ENCODE data around the gene ADSS1.
A peak's percentile ranks its signal among the peaks of the same experiment; 100 is the strongest.

The ADSS1 gene

DNA sequence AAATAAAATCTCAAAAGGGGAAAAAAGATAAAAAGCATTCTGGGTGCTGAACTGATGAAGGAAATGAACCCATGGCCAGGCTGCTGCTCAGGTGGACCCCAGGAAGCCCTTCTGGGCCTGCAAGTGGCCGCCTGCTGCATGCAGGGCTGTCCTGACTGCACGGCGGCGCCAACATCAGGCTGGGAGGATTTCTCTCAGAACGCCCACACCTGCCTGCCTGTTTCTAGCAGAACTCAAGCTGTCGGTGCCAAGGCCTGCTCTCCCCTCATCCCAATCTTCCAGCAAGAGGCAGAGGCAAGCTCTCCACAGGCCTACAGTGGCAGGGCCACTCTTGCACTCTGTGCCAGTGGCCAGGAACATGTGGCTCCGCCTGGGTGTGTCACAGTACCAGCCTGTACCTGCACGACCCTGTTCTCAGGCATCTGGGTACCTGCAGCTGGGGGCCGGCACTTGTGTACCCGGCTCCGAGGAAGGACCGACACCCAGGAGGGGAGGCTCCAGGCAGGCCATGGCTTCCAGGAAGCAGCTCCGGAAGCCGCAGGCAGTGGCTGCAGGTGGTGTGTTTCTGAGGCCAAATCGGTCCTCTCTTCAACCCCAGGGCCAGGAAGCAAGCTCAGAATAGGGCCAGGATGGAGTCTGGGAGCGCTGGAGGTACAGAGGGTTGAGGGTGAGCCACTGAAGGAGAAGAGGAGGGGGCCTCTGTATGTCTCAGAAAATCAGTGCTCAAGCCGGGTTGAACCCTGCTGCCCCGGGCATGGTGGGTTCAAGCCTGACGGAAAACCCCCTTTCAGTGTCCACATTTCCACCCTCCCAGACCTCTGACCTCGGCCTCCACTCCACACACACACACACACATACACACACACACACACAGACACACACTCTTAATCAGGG, 37.2 kb upstream of the ADSS1 start:
- DNase-seq = no peak

DNA sequence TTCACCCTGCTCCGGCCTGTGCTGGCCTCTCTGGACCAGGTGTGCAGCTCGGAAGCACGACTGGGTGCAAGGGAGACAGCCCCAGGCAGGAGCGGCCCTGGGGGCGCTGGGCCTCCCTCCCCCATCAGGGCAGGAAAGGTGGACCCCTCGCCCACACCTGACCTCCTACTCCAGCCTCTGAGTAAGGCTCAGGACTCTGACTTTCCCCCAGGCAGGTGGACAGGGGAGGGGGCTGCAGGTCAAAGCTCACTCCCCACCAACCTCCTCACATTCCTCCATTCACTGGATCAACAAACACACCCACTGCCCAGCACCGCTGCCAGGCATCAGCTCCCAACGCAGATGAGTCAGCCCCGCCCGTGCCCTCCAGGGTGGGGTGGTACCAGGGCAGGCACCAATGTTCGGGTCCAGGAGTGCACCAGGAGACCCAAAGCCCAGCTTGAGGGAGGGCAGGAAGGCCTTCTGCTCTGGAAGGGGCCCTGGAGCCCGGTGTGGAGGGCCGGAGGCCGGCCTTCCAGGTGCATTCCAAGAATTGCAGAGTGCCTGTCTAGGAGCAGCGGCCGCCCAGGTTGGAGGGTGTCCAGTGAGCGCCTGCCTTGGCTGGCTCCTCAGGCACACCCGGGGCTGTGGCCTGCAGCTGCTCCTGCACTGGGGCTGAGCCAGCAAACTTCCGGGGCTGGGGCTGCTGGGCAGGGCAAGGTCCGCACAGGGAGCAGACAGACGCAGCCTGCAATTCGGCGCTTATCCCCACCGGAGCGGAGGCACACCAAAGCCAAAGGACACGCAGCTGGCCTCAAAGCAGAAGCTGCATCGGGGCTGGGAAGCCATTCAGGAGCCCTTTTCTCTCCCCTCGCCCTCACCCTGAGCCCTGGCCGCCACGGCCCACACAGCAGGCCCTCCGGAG, 36.2 kb upstream of the ADSS1 start:
- DNase-seq = peak in 21 of 51 donors; percentile 22 to 73 (median 47)

DNA sequence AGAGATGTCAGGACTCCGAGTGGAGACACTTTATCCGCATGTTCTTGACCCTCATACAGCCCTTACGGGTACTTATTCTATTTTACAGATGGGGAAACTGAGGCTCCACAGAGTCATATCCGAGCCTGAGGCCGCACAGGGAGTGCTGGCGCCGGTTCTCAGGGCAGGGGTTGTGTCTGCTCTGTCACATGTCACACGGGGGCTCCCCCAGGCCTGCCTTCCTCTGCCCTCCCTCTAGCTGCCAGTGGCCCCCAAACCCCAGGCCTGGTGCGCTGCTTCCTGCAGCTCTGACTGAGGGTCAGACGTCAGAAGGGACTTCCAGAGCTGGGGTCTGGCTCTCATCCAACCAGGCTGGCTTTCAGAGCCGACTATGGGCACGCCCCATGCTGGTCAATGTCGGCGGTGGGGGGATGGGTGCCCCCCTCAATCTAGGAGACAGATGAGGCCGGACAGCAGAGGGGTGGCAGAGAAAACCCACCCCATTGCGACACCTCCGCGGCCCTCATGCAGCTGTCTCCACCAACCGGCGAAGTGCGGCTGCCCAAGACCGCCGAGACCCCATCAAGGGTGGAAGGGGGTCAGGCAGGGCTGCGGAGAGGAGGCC, 35.4 kb upstream of the ADSS1 start:
- DNase-seq = no peak

DNA sequence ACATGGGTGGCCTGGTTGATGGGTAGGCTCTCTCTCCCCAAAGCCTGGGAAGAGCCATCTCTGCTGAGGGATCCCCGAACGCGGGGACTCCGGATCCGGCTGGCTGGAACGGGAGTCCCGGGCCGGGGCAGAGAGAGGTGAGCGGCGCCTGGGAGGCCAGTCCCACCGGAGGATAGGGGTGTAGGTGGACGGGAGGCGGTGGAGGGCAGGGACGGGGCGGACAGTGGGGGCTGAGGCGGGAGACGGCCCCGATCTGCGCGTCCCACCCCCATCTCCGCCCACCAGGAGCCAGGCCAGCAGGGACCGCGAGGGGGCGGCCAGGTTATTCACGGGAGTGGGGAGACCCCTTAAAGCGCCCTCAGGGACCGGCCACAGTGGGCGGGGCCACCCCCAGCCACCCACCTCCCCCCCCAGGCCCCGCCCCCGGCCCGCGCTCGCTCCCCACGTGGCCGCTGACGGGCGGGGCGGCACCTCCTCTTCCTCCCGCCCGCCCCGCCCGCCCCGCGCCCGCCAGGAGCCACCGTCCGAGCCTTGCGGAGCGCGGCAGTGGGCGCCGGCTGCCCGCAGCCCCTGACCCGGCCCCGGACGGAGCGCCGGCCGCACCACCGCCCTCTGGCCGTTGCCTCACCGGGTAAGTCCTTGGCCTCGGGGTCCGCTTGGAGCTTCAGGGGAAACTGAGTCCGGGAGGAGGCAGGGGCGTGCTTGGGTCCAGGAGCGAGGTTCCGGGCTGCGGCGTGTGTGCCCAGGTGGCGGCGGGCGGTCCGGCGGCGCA, 34.7 kb upstream of the ADSS1 start, which contains the start of gene INF2:
Gene INF2, plus strand, starts transcription at position 510 of the 772 bp plus-strand sequence. CDS start 11,748 bp downstream, outside the sequence.
- peak in 27 of 51 donors; percentile 26 to 82 (median 52) for DNase-seq

DNA sequence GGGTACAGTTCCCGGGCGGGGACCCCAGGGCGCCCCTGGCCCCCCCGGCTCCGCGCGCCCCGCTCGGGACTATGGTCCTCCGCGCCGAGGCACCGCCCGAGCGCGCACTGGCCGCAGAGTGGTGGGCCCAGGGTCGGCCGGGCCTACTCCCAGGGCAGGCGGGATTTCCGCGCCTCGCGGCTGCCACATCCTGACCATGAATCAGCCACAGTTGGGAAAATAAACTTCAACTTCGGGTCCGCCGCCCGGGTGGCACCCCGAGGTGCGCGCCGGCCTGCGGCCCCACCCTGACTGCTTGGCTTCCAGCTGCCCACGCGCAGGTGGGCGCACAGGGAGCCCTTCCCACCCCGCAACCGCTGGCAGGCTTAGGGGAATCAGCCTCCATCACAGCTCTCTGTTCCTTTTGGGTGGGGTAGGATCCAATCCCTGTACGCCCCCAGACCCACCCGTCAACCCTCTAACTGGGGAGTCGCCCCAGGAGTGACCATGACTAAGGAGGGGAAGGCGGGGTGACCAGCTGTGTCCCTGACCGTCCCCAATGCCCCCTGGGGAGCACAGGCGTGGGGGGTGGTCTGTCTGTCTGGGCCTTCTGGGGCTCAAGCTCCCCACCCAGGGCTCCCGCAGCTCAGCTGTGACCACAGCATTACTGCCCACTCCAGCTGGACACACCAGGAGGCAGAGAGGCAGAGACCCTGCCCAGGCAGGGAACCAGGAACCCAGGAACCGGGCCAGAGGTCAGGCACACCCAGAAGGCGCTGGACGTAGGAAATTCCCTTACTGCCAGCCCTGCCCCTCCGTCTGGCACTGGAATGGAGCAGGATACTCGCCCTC, 33.9 kb upstream of the ADSS1 start:
- no peak for DNase-seq

DNA sequence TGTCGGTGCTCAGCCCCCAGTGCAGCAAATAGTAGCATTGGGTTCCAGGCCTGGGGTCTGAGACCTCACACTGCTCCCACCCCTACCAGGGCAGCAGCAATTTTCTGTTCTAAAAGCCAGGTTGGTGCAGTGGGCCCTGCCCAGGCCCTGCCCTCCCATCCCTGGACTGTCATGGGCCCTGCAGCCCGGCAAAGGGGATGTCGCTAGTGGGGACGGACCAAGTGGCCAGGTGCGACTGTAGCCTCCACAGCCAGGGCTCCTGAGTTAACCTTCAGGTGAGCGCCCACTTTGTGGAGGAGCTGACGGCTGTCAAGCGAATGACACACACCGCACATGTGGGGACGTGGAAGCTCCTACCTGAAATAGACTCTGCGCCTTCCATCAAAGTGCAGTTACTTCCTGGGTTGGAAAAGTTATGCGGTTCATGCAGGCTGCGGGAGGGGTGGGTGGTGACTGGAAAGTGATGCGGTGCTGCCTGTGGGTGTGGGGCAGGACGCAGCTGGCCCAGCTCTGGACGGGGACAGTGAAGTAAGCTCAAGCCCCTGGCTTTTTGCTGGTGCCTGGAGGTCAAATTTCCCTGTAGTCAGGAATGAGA, 33.1 kb upstream of the ADSS1 start:
- DNase-seq = no peak

DNA sequence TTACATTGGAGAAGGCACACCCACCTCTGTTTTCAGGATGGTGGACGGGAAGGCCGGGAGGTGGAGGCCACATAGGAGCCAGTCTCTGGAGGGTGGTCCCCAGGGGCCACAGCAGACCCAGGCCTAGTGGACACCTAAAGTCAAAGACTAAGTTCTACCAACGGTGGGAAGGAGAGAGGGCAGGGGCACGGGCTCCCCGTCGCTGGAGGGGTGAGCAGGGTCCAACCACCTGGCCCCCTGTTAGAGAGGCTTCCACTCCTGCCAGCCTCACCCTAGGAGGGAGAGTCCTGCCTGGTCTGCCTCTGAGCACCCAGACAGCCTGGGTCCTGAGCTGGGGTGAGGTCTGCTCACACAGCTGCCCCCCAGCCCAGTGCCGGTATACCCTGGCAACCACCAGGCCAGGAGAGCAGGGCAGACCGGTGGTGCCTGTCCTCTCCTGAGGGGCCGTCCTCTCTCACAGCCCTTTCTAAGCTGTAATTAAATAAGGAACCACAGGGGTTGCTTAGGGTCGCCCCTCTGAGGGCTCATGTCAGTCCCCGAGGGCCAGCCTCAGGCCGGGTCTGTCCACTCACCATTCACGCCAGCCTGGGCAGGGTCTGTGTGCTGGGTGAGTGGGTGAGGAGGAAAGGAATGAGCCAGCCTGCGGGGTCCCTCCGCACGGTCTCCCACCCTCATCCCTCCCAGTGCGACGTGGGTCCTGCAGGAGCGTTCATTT, 32.3 kb upstream of the ADSS1 start:
- DNase-seq = no peak

DNA sequence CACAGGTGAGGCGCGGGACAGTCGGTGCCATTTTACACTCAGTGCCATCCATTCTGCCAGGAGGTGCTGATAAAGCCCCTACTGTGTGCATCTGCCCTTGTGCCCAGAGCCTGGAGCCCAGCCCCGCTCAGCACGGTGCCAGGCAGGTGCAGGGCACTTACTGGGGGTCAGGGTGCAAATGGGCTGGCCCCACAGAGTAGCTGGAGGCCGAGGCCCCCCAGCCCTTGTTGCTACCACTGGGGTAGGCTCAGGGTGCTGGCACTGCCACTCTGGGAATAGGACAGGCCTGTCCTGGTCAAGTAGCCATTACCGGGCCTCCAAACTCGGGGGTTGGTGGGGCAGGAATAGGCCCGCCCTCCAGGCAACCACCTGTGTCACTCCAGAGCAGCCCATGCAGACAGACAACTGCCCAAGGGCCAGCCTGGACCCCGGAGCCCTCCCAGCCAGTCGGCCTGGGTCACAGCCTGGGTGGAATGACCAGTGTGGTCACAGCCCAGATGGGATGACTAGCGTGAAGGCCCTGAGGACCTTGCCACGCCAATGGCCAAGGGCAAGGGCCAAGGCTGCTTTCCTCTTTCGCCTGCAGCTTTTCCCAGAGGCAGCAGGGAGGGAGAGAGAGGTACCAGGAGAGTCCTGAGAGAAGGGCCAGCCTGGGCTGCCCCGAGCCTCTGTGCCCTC, 31.6 kb upstream of the ADSS1 start:
- DNase-seq = peak in 1 of 51 donors; percentile 47

DNA sequence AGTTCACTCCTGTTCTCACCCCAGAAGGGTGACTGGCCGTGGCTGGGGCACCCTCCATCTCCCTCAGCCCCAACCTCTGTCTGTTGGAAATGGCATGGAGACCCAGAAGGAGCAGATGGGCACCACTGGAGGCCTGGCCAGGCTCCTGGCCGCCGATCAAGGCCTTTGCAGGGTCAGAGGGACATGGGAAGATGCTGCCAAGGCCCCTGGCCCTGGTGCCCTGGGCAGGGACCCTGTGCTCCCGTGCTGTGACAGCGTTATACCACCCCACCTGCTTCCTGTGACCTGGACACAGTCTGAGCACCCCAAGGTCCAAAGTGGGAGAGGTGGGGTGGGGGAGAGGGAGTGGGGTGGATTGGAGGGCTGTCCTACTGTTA, 31.1 kb upstream of the ADSS1 start:
- DNase-seq = no peak

DNA sequence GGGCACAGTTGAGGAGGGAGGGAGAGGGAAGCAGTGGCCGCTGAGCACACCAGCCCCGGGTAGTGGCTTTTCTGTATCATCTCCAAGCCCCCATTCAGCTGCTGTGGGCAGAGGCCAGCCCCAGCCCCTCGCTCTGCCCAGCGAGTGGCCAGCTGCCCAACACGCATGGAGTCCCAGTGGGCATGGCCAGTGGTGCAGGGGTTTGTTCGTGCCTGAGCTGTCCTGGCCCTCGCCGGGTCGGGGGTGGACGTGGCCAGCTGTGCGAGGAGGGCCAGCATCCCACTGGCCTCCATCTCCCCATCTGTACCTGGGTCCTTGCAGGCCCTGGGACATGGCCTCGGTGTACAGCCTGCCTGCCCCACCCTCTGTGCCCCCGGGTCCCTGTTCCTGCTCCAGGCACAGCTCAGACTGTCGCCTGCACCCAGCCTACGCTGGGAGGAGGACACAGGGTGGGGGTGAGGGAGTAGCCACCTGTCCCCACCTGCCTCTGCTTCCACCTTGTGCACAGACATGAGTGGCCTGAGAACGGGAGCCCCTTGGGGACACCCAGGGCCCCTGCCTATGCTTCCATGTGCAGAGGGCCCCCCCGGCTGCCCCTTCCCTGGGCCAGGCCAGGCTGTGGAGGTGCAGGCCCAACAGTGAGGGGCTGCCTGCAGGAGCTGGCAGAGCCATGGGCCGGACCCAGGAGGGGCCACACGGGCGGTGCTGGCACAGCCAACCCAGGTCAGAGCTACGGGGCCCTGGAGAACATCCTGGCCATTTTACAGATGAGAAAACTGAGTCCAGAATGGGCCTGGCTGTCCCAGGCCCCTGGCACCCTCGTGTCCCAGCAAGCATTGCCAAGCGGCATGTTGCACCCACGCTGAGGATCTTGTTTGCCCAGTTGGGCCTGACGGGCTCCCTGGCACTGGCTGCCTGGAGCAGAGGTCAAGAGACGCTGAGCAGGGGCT, 30.3 kb upstream of the ADSS1 start:
- DNase-seq = peak in 15 of 51 donors; percentile 25 to 63 (median 45)

DNA sequence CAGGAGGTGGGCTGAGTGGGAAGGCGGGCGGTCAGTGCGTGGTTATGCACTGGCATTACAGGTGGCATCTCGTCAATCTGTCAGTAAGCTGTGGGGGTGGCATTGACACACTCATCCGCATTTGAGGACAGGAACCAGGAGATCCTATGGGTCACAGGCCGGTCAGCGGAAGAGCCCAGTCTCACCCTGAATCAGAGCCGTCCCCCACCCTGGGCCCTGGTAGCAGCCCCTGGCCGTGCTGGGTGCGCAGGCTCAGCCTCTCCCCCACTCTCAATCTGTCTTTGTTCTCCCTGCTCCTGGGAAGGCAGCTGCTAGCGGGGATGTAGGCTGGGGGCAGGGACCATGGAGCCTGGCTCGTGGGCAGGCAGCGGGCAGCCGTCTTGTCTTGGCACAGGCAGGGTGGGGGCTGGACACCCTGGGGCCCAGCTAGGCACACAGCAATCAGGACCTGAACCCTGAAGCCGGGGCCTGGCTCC, 29.5 kb upstream of the ADSS1 start:
- DNase-seq = peak in 45 of 51 donors; percentile 41 to 92 (median 78)

DNA sequence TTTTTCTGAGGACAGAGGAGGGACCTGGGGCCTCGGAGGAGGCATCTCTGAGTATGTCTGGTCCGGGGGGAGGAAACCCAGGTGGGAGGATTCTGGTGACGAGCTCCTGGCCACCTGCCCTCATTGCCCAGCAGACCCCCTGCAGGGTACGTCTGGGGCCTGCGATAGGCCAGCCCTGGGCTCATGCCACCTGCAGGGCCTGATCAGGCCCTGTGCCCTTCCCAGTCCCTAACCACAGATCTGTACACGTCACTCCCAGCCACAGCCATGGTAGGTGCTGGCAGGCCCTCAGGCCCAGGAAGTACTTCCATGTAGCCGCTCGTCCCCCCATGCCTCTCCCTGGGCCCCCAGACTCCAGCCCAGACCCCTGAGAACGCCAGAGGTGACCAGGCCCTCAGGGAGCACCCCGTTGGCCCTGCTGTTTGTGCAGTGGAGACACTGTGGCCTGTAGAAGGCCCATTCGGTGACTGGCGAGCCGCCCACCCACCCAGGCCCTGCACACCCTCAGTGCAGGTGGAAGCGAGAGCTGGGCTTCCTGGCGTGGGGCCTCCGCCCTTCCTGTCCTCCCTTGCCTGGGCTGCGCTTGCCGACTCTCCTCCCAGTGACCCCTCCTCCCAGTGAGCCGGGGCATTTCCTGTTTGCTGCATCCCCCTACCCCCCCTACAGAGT, 28.9 kb upstream of the ADSS1 start:
- peak in 1 of 51 donors; percentile 43 for DNase-seq

DNA sequence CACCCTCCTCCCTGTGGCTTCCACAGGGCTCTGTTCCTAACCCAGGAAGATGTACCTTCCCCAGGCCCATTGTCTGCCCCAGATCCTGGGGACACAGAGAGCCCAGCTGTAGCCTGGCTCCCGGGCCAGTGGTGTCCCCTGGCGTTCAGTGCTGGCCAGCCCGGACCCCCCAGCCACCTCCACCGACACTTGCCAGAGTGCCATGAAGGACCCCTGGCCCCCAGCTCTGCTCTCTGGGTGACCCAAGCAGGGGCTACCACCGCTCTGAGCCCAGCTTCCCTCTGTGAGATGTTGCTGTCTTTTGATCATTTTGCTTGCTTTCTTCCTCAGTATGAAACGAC, 28.4 kb upstream of the ADSS1 start:
- peak in 1 of 51 donors; percentile 39 for DNase-seq

DNA sequence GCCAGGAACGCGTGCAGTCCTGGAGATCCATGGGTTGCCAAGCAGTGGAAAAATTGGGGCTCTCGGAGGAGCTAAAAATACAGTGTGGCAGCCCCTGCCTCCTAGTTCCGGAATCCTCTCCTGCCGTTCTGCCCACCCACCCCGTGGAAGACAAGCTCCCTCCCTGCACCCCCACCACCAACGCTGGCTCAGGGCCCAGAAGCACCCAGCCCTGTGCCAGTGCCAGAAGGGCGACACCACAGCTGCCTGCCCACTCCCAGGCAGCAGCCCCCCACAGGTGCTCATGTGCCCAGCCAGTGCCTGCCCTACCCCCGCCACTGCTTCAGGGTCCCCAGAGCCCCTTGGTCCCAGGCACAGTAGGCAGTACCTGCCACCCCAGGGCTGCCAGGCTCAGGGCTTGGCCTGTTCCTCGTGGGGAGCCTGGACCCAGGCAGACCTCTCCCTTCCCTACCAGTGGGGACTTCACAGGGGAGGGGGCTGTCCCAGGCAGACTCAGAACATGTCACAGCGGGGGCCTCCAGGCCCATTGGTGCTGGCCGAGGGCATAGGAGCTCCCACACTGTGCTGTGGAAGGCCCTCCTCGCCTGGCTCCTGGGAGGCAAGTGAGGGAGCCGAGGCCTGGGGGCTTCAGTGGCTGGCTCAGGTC, 27.2 kb upstream of the ADSS1 start:
- peak in 11 of 51 donors; percentile 20 to 57 (median 33) for DNase-seq

DNA sequence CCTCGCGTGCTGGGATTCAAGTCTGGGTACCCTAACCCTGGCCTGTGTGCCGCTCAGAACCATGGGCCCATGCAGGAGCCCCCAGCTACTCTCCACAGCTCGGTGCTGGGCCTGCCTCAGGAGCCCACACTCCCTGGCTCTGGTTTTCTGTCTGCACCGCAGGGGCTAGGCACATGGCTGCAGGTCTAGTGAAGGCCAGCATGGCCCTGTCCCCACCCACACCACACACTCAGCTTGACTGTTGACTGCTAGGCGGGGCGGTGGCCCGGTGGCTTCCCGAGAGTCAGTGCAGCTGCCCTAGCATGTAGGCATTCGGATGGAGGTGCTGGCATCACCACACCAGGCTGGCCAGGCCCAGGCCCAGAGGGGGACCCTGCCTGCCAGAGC, 26.7 kb upstream of the ADSS1 start:
- DNase-seq = no peak

All from hypothalamus (tissue), 51 donors.